RPMI7951 (cell line): ENCODE results near the gene IPO5. TPM values are rescaled to one million over a fixed set of nuclear protein-coding genes. Genes with fewer than 3 reads are reported as not detected.

Experiments
- DNase-seq: peaks from one replicate; pipeline ENCODE4 v3.0.0-alpha.2; 2012; ENCODE audit warnings: low read depth
- total RNA-seq: library from RNA; depleted of rRNA; stranded (reverse); fragments of >200 nt; shearing (Covaris generic); gene quantifications from 2 replicates; pipeline ENCODE4 v1.2.3, GENCODE V29; 2014; rRNA removed

Gene IPO5
- total RNA-seq, 1 experiment from 2014 or later, result 93.8 TPM

DNA sequence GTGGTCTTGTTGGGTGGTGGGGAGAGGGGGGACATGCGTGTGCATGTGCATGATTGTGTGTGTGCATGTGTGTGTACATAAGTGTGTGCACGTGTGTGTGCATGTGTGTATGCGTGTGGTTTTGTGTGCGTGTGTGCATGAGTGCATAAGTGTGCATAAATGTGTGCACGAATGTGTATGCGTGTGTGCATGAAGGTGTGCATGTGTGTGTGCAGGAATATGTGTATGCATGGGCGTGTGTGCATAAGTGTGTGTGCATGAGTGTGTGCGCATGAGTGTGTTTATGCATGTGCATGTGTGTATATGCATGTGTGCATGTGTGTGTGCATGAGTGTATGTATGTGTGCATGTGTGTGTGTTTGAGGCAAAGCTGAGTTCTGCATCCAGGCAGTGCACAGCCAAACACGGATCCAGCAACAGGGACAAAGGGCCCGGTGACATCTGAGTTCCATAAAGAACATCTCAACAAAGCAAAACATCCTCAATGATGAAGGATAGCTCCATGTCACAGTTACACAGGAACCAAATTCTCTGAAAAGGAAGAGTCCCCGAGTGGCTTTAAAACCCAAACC lies 103.5 kb downstream of the IPO5 start:
- no peak for DNase-seq

- no peak for DNase-seq
Measured at GRCh38 chr13:98059276-98059675, 105.8 kb downstream of the IPO5 start.

- DNase-seq, result no peak
Measured at GRCh38 chr13:98060282-98060681, 106.8 kb downstream of the IPO5 start.

GRCh38 chr13:98065468-98065867 lies 112.0 kb downstream of the IPO5 start:
- no peak for DNase-seq

DNA sequence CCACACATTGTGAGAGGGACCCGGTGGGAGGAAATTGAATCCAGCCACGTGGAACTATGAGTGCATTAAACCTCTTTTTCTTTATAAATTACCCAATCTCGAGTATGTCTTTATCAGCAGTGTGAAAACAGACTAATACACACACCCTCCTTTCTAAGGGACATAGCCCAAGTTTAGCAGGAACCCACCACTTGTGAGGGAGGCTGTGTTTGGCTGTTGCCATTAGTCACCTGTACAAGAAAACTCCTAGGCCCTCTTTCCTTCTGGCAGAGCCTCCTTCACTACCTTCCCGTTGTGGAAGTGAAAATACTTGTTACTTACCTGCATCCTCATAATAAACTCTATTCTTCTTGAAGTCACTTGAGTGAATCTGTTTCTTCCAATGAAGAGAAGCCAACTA lies 113.2 kb downstream of the IPO5 start:
- no peak for DNase-seq

- no peak for DNase-seq
Measured at GRCh38 chr13:98068521-98068920, 115.0 kb downstream of the IPO5 start.

DNA sequence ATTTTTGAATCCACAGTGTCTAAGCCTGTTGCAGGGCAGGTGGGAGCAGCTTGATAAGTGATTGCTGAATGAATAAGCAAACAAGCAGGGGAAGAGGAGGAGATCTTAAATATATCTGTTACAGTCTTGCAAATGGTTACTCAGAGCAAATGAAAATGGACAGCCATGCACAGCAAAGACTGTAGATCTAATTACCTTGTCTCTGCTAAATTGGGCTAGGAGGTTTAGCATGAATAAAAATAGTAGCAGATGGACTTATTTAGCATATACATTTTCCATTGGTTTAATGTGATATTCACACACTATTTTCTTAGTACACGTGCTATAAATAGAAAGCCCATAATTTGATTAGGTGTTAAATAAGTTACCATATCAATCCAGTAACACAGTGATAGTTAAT lies 116.5 kb downstream of the IPO5 start:
- DNase-seq, result no peak

- no peak for DNase-seq
Measured at GRCh38 chr13:98071316-98071715, 117.8 kb downstream of the IPO5 start.

GRCh38 chr13:98072476-98072875 lies 119.0 kb downstream of the IPO5 start:
- no peak for DNase-seq

Other genes with a start within 250 kb of the IPO5 start
- 7.5 and 10.0 TPM in 2 replicates for gene FARP1, start 189.4 kb downstream of the IPO5 start, total RNA-seq
- gene RNF113B, start 223.6 kb downstream of the IPO5 start, total RNA-seq, result not detected in 2 replicates